Measurements from ENCODE around the gene GKN2.
"Not testable (repeated sequence)": the region's sequence is repeated elsewhere in the genome, so short reads cannot be mapped to it uniquely, and the experiment has no call there.

The GKN2 gene

DNA sequence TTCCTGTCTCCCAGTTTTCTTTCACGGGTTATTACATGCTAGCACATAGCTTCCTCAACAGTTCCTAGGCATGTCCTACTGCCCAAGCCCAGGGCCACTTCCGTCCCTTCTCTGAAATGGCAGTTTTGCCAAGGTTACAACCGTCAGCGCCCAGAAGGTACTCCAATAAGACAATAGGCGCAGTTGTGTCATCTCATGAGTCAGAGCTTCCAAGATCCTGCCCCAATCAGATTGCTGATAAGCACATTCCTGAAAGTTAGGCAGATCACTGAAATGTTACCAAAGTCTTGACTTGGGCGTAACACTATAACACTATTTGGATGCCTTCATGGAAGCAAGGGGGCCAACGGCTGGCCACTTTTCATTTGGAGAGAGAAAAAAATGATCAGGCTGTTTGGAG, 34.2 kb downstream of the GKN2 start:
- DNase-seq (ENCODE audit: low read depth): no peak

DNA sequence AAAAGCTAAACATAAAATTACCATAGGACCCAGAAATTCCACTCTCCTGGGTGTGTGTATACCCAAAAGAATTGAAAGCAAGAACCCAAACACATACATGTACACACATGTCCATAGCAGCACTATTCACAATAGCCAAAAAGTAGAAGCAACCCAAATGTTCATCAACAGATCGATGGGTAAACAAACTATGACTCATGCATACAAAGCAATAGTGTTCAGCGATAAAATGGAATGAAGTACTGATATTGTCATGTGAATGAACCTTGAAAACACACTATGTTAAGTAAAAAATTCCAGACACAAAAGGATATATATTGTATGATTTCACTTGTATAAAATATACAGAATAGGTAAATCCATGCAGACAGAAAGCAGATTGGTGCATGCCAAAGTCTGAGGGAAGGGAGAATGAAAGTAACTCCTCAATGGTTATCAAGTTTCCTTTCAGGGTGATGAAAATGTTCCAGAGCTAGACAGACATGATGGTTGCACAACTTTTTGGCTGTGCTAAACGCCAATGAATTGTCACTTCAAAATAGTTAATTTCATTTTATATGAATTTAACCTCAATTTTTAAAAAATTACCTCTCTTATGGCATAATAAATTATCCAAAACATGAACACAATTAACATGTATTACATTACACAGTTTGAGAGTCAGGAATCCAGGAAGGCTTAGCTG, 35.5 kb downstream of the GKN2 start:
- DNase-seq (ENCODE audit: low read depth): no peak

- DNase-seq (ENCODE audit: low read depth): no peak
Observed at GRCh38 chr2:68916226-68916625, 36.5 kb downstream of the GKN2 start.

DNA sequence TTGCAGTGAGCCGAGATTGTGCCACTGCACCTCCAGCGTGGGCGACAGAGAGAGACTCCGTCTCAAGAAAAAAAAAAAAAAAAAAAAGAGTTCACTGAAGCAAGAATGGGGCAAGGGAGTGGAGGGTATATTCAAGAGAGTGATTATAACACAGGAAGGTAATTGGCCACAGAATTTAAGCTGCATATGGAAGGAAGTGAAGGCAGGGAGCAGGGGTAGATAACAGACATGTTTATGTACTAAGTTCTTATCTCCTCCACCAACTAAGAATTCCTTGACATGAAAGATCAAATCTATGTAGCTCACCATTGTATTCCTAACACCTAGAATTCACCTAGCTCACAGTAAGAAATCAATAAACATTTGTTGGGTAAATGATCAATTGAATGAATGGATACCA, 37.3 kb downstream of the GKN2 start:
- no peak for DNase-seq (ENCODE audit: low read depth)

DNA sequence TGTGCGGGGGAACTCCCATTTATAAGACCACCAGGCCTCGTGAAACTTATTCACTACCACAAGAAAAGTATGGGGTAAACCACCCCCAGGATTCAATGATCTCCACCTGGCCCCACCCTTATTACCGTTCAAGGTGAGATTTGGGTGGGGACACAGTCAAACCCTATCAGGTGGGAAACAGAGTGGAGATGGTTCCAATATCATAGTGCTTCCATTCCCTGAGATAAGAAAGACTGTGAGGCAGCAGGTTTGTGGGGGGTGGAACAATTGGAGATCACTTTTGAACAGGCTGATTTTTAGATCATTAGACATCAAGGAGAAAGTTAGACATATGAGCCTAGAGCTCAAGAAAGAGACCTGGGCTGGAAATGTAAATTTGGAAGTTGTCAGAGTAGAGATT, 39.3 kb downstream of the GKN2 start:
- DNase-seq (ENCODE audit: low read depth): no peak

DNA sequence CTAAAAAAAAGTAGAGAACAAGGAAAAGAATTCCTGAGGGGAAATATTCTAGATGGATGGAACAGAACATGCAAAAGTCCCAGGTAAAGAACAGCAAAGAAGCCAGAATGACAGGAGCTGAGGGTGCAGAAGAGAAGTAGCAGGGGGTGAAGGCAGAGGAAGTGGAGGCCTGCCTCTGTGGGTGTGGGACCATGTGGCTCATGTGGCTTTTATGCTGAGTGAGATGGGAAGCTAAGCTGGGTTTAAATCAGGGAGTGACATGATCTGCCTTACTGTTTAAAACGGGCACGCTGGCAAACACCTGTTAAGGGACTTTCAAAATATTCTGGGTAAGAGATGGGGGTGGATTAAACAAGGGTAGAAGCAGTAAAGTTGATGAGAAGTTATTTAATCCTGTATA, 40.0 kb downstream of the GKN2 start:
- DNase-seq (ENCODE audit: low read depth): no peak

DNA sequence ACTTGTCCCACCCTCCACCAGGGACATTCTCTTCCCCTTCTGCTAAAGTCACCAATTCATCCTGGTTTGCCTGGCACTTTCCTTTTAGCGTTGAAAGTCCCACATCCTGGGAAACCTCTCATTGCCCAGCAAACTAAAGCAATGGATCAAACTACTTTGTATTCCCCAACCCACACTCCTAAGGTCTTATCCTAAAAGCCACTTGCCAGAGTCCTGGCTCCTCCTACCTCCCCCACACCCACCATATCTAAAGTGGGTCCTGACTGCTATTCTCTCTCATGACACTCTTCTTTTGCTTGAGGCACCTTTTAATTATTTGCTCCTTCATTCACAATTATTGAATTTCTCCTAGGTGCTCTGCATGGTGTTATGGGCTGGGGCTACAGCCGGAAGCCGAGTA, 40.6 kb downstream of the GKN2 start:
- no peak for DNase-seq (ENCODE audit: low read depth)

GRCh38 chr2:68911709-68912108, 41.0 kb downstream of the GKN2 start:
- DNase-seq (ENCODE audit: low read depth): no peak

DNA sequence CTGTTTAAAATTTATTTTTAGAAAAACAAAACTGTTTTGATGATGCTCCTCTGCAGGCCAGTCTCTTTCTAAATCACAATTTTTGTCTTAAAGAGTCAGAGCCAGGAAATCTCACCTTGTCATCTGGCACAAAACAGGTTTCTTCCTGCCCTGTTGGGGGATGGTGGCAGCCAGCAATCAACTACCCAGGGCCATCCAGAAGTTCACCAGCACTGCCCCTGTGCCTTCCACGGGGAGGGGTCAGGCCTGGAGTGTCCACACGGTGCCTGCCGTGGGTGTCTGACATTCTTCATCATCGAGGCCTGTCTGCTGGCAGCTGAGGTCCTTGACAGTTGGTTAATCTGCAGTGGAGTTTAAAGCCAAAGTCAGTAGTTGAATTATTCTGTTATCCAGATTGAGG, 41.4 kb downstream of the GKN2 start:
- DNase-seq (ENCODE audit: low read depth): no peak

GRCh38 chr2:68909793-68910674, 42.7 kb downstream of the GKN2 start:
- peak; percentile 70 for DNase-seq (ENCODE audit: low read depth)

DNA sequence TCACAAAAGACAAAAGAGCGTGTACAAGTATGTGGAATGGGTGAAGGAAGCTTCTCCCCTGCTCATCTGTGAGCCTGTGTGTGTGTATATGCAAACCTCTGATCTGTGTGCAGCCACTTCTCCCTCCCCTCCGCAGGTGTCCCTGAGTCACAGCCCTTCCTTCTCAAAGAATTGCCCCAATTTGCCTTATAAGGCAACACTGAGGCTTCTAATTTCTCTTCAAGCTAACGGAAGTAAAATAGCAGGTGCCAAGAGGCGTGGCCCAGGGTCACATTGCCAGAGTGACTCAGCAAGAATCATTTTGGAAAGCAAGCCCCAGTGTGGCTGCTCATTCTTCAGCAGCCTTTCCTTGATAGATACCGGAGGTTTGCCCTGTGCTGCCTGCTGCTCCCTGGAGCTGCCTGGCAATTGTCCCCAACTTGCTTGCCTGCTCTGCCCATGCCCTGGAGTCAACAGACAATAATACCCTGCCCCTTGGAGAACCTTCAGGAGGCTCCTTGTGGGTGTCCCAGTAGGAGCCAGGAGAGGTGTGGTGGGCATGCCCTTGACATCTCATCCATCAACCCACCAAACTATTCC, 44.2 kb downstream of the GKN2 start:
- peak; percentile 89 for DNase-seq (ENCODE audit: low read depth)

DNA sequence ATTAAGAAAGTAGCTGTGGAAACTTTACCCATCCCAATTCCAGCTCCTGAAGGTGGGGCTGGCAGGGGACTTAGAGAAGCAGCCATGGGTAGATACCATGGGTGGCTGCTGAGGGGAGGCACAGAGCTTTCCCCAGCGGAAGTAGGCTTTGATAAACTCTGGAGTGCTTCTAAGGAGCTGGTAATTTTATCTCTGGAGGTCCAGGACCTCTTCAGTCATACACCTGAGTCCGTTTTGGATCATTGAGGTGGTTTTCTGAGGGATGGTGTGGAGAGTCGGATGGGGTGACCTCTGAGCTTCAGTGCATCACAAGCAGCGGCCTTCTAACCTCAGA, 44.8 kb downstream of the GKN2 start:
- DNase-seq (ENCODE audit: low read depth): no peak

GRCh38 chr2:68907232-68907919, 45.3 kb downstream of the GKN2 start:
- no peak for DNase-seq (ENCODE audit: low read depth)

- no peak for DNase-seq (ENCODE audit: low read depth)
Observed at GRCh38 chr2:68906716-68907115, 46.0 kb downstream of the GKN2 start.

GRCh38 chr2:68905116-68905515, 47.6 kb downstream of the GKN2 start:
- no peak for DNase-seq (ENCODE audit: low read depth)

DNA sequence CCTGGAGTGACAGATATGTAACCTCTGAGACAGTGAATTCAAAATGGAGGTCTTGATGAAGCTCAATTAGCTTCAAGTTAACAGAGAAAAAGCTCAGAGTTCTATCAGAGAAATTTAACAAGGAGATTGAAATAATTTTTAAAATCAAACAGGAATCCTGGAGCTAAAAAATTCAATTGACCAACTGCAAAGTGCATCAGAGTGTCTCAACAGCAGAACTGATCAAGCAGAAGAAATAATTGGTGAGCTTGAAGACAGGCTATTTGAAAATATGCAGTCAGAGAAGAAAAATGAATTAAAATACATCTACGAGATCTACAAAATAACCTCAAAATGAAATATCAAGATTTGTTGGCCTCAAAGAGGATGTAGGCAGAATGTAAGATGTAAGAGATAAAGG, 51.1 kb downstream of the GKN2 start:
- no peak for DNase-seq (ENCODE audit: low read depth)

DNA sequence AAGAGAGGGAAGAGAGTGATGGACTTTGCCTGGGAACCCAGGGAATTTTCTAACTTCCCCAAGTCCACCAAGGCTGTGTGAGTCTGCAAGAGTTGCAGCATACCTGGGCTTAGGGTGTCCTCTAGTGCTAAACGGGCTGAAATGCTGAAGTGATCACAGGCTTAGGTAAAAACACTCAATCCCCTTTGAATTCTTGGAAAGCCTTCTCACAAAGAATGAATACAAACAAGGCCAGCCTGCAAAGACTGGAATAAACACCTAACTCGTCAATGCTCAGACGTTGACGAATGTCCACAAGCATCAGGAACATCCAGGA, 51.5 kb downstream of the GKN2 start:
- no peak for DNase-seq (ENCODE audit: low read depth)

DNA sequence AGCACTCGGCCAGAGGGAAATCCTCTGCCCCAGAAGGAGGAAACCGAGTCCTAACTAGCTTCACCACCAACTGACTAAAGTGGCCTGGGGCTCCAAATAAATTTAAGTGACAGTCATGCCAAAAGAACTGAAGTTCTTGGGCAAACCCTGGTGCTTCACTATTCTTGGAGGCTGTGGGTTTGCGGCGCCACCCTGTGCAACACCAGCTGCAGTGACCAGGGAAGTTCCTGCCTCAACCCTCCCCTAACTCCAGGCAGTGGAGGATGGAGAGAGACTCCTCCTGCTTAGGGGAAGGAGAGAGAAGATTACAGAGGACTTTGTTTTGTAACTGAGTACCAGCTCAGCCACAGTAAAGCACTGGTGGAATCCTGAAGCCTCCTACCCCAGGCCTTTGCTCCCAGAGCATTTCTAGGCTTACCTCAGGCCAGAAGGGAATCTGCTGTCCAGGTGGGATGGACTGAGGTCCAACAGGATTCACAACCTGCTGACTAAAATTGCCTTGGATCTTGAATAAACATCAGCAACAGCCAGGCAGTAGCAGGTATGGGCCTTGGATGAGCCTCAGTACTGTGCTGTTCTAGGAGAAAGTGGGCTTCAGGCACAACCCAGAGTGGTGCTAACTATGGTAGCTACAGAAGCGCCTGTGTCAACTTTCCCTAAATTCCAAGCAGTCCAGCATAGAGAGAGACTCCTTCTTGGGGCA, 52.0 kb downstream of the GKN2 start:
- DNase-seq (ENCODE audit: low read depth): no peak

- not testable (repeated sequence) for DNase-seq (ENCODE audit: low read depth)
Observed at GRCh38 chr2:68895981-68896380, 56.7 kb downstream of the GKN2 start.
